Fibroblast of pulmonary artery (primary cell): ENCODE data around the gene LRSAM1.
"Not testable (repeated sequence)": the region's sequence is repeated elsewhere in the genome, so short reads cannot be mapped to it uniquely, and the experiment has no call there.

Source experiments
- DNase-seq: peaks from one replicate; pipeline ENCODE4 v3.0.0-alpha.2; 2010; ENCODE audit warnings: low read depth
- H3K4me3 ChIP-seq: replicated peaks from 2 replicates; pipeline ENCODE4 v1.5.1; 2011; ENCODE audit warnings: low read depth, mild to moderate bottlenecking, control low read depth, low read length, moderate library complexity
- TF ChIP-seq, protein P1 (sequence below): IDR thresholded peaks from 2 replicates; pipeline ENCODE4 v1.5.1; 2011; ENCODE audit warnings: mild to moderate bottlenecking, control low read depth, low read length, inconsistent platforms; ENCODE audit errors: missing control alignments

The LRSAM1 gene

GRCh38 chr9:127457191-127457878 lies 6.0 kb downstream of the LRSAM1 start:
- DNase-seq, result no peak
- H3K4me3 ChIP-seq, result no peak overlapping the region
- TF ChIP-seq, protein P1, sequence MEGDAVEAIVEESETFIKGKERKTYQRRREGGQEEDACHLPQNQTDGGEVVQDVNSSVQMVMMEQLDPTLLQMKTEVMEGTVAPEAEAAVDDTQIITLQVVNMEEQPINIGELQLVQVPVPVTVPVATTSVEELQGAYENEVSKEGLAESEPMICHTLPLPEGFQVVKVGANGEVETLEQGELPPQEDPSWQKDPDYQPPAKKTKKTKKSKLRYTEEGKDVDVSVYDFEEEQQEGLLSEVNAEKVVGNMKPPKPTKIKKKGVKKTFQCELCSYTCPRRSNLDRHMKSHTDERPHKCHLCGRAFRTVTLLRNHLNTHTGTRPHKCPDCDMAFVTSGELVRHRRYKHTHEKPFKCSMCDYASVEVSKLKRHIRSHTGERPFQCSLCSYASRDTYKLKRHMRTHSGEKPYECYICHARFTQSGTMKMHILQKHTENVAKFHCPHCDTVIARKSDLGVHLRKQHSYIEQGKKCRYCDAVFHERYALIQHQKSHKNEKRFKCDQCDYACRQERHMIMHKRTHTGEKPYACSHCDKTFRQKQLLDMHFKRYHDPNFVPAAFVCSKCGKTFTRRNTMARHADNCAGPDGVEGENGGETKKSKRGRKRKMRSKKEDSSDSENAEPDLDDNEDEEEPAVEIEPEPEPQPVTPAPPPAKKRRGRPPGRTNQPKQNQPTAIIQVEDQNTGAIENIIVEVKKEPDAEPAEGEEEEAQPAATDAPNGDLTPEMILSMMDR, result no peak

DNA sequence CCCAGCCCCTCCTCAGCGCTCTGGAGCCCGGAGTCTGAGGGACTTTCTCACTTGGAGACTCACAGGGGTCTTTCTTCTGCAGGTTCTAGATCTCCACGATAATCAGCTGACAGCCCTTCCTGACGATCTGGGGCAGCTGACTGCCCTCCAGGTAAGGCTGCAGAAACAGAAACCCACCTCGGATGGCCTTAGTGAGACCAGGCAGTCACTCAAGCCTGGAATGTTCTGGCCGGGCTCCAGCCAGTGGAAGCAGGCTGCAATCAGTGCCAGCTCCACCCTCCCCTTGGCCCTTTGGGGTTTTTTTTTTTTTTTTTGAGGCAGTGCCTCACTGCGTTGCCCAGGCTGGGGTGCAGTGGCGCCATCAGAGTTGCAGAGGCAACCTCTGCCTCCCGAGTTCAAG lies 7.6 kb downstream of the LRSAM1 start:
- TF ChIP-seq, protein P1, result no peak
- no peak overlapping the region for H3K4me3 ChIP-seq
- no peak for DNase-seq

- TF ChIP-seq, protein P1, result no peak
- H3K4me3 ChIP-seq, result no peak overlapping the region
- no peak for DNase-seq
These were observed 12.1 kb downstream of the LRSAM1 start for GRCh38 chr9:127463382-127463781.

GRCh38 chr9:127463911-127464310 lies 12.6 kb downstream of the LRSAM1 start:
- TF ChIP-seq, protein P1, result no peak
- H3K4me3 ChIP-seq, result no peak overlapping the region
- DNase-seq, result peak; percentile 50

GRCh38 chr9:127466407-127466917 lies 15.2 kb downstream of the LRSAM1 start:
- not testable (repeated sequence) for DNase-seq, H3K4me3 ChIP-seq

- no peak overlapping the region for H3K4me3 ChIP-seq
- TF ChIP-seq, protein P1, result no peak
These were observed 16.3 kb downstream of the LRSAM1 start for GRCh38 chr9:127467621-127468020.

GRCh38 chr9:127470662-127471061 lies 19.4 kb downstream of the LRSAM1 start:
- no peak overlapping the region for H3K4me3 ChIP-seq
- DNase-seq, result no peak
- TF ChIP-seq, protein P1, result no peak

More at GRCh38 chr9:127467621-127468020, 16.3 kb downstream of the LRSAM1 start:
- DNase-seq, result no peak
